Spinal cord (tissue), 10 donors: ENCODE measurements around the gene HHEX. TPM values are rescaled to one million over a fixed set of nuclear protein-coding genes. Genes with fewer than 3 reads are reported as not detected.

Source experiments
- DNase-seq, 6 donors: peaks; one replicate each; pipeline versions ENCODE4 v3.0.0 to v3.0.0-alpha.2; 2013 to 2015; ENCODE audit warnings: low spot score in 6 of 6, low read depth in 4 of 6
- H3K27ac ChIP-seq: one replicate; pipeline ENCODE4 v1.5.1; 2013; ENCODE audit warnings: low read depth, low read length, control low read depth
- H3K27me3 ChIP-seq: one replicate; pipeline ENCODE4 v1.6.1; 2013; ENCODE audit warnings: low read length; ENCODE audit not compliant: control insufficient read depth, insufficient read depth
- H3K36me3 ChIP-seq: one replicate; pipeline ENCODE4 v1.6.1; 2013; ENCODE audit warnings: low read length; ENCODE audit not compliant: control insufficient read depth, insufficient read depth
- H3K4me1 ChIP-seq: one replicate; pipeline ENCODE4 v1.6.1; 2013; ENCODE audit warnings: low read length; ENCODE audit not compliant: control insufficient read depth, insufficient read depth
- H3K4me3 ChIP-seq: one replicate; pipeline ENCODE4 v1.5.1; 2013; ENCODE audit warnings: low read depth, low read length, control low read depth
- H3K9me3 ChIP-seq: one replicate; pipeline ENCODE4 v1.6.1; 2013; ENCODE audit warnings: low read length; ENCODE audit not compliant: control insufficient read depth, insufficient read depth
- WGBS: methylation state at CpG from one replicate; pipeline ENCODE4 v1.1.5; 2013; ENCODE audit warnings: missing lambda C conversion rate; ENCODE audit not compliant: insufficient coverage; 5-methylcytosine and 5-hydroxymethylcytosine counted together
- polyA plus RNA-seq, 2 donors: library from polyadenylated mRNA; unstranded; fragments of 120-200 nt; gene quantifications; one replicate each; pipeline ENCODE4 v1.2.1, GENCODE V29; 2013; ENCODE audit not compliant: insufficient read length in 2 of 2
- total RNA-seq, 2 donors: library from RNA; depleted of rRNA in 1 of 2; stranded (reverse); fragments of 120-200 nt in 1 of 2; fragments of >200 nt in 1 of 2; gene quantifications; one replicate each; pipeline versions ENCODE4 v1.2.3 to v1.2.4, GENCODE V29; 2013 to 2014
- donor health status: healthy.

HHEX gene
- total and polyA plus RNA-seq, 4 donors, result 6.0 to 8.8 (median 7.1) TPM

DNA sequence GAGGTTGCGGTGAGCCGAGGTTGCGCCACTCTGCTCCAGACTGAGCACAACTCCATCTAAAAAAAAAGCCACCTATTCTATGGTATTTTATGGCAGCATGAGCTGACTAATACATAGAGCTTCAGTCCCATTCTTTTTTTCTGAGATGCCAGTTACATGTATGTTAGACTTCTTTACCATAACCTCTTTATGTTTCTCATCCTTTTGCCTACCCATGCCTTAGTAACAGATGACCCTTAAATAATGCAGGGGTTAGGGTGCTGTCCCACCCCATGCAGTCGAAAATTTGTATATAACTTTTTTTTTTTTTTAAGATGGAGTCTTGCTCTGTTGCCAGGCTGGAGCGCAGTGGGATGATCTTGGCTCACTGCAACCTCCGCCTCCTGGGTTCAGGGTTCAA is 22.7 kb upstream of the HHEX start:
- Histone ChIP-seq H3K4me1 (no peaks in the 10 kb centered on the region), H3K36me3 (no peaks in the 10 kb centered on the region), H3K9me3 (no peaks in the 10 kb centered on the region), H3K27ac (no peak overlapping the region), H3K27me3 (no peaks in the 10 kb centered on the region), H3K4me3 (no peak overlapping the region)
- DNase-seq, result no peak
- 100% methylated on average over 2 of the region's 6 CpGs for WGBS

DNA sequence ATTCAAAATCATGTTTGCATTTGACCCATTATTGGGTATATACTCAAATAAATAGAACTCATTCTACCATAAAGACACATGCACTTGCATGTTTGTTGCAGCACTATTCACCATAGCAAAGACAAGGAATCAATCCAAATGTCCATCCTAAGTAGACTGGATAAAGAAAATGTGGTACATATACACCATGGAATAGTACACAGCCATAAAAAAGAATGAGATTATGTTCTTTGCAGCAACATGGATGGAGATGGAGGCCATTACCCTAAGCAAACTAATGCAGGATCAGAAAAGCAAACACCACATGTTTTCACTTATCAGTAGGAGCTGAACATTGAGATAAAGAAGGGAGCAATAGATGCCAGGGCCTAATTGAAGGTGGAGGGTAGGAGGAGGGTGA is 12.0 kb upstream of the HHEX start:
- H3K9me3 ChIP-seq, result no peaks in the 10 kb centered on the region
- DNase-seq, result no peak

DNA sequence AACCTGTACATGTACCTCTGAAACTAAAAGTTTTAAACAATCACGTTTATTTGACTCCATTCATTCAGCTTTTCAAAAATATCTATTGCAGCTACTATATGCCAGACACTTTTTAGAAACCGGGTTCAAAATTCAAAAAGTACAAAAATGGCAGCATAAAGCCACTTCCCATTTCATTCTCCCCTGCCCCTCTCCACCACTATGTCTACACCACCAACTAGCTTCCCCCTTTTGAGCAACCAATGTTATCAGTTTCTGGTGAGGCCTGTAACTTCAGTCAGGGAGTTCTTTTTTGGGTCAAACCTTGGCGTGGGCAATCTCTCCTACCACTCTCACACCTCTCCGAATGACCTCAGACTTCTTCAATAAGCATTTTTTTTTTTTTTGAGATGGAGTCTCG is 11.5 kb upstream of the HHEX start:
- no peaks in the 10 kb centered on the region for H3K9me3 ChIP-seq
- WGBS, result 91% methylated on average over 4 of the region's 5 CpGs
- no peak for DNase-seq
- no peaks in the 10 kb centered on the region for H3K27me3 ChIP-seq
- H3K4me3 ChIP-seq, result no peak overlapping the region
- H3K4me1 ChIP-seq, result no peaks in the 10 kb centered on the region
- H3K27ac ChIP-seq, result no peak overlapping the region
- no peaks in the 10 kb centered on the region for H3K36me3 ChIP-seq

More for the DNA sequence above, 12.0 kb upstream of the HHEX start:
- no peaks in the 10 kb centered on the region for H3K4me1 ChIP-seq
- H3K27me3 ChIP-seq, result no peaks in the 10 kb centered on the region
- H3K36me3 ChIP-seq, result no peaks in the 10 kb centered on the region
- no peak overlapping the region for H3K27ac ChIP-seq
- H3K4me3 ChIP-seq, result no peak overlapping the region

DNA sequence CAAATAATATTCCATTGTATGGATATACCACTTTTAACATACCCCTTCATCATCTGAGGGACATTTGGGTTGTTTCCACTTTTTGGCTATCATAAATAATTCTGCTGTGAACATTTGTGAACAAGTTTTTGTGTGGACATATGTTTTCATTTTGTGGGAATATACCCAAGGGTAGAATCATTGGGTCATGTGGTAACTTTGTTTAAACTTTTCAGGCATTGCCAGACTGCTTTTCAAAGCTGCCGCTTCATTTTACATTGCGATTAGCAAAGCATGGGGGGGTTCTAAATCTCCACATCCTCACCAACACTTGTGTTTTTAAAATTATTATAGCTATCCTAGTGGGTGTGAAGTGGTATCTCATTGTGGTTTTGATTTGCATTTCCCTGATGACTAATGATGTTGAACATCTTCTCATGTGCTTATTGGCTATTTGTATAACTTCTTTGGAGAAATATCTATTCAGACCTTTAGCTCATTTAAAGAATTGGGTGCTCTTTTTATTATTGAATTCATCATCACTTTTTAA is 8.4 kb upstream of the HHEX start:
- Histone ChIP-seq H3K27ac (no peak overlapping the region), H3K27me3 (peaks cover 3% of the 10 kb centered on the region), H3K36me3 (no peaks in the 10 kb centered on the region), H3K9me3 (peaks cover 5% of the 10 kb centered on the region), H3K4me3 (no peak overlapping the region), H3K4me1 (no peaks in the 10 kb centered on the region)
- no peak for DNase-seq
- WGBS, result no CpG with 5 or more reads among the region's 2 CpGs

DNA sequence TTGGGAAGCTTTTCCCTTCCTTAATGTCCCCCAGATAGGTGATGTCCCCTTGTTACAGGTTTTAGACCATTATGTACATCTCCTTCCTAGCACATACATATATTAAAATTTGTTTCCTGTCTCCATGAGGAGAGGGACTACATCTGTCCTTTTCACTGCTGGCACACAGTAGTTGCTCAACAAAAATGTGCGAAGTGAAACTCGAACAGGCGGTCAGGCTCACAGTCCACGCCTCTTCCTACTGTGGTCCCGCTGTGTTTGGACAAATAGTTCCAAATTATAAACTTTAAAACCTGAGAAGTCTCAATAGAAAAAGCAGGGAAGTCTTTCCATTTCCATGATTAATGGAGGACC is 1.2 kb upstream of the HHEX start:
- H3K4me1 ChIP-seq, result peaks cover 27% of the 10 kb centered on the region
- peaks cover 61% of the 10 kb centered on the region for H3K27me3 ChIP-seq
- H3K9me3 ChIP-seq, result peaks cover 5% of the 10 kb centered on the region
- DNase-seq, result no peak
- WGBS, result 54% methylated on average over 4 of the region's 5 CpGs
- H3K36me3 ChIP-seq, result no peaks in the 10 kb centered on the region
- H3K27ac ChIP-seq, result no peak overlapping the region
- no peak overlapping the region for H3K4me3 ChIP-seq

DNA sequence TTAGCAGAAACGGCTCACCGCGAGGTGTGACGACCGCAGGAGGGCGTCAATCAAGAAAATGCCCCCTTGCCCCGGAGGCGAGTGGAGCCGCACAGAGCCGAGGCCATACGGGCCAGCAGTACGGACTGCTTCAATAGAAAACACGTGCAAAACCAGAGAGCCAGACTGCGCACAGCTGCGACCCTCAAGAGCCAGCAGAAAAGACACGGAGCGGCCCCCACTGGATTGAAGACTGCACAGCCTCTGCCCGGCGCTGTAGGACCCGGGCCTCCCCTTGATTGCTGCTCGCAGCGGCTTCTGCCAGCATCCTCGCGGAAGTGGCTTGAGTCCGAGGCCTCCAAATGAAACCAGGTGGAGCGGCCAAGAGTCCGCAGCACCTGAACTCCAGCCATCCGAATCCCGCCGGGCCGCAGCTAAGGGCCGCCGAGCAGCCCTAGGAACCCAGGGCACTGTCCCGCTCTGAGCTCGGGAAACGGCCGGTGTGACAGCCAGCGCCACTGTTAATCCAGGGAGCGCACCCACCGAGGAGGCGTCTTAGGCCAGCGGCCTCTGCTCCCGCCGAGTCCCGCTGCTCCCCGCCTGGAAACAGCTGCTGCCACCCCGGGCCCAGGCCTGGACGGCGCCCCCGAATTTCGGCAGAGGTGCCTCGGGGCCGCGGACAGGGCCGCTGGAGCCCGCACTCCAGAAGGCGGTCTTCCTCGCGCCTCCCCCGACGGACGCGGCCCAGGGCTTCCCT is 660 bp upstream of the HHEX start:
- H3K27ac ChIP-seq, result no peak overlapping the region
- peaks cover 5% of the 10 kb centered on the region for H3K9me3 ChIP-seq
- peaks cover 27% of the 10 kb centered on the region for H3K4me1 ChIP-seq
- DNase-seq, result peak in 1 of 6 donors; percentile 38
- H3K4me3 ChIP-seq, result peak overlapping the region; percentile 37
- H3K36me3 ChIP-seq, result no peaks in the 10 kb centered on the region
- H3K27me3 ChIP-seq, result peaks cover 65% of the 10 kb centered on the region
- WGBS, result under 1% methylated on average over 63 of the region's 63 CpGs

DNA sequence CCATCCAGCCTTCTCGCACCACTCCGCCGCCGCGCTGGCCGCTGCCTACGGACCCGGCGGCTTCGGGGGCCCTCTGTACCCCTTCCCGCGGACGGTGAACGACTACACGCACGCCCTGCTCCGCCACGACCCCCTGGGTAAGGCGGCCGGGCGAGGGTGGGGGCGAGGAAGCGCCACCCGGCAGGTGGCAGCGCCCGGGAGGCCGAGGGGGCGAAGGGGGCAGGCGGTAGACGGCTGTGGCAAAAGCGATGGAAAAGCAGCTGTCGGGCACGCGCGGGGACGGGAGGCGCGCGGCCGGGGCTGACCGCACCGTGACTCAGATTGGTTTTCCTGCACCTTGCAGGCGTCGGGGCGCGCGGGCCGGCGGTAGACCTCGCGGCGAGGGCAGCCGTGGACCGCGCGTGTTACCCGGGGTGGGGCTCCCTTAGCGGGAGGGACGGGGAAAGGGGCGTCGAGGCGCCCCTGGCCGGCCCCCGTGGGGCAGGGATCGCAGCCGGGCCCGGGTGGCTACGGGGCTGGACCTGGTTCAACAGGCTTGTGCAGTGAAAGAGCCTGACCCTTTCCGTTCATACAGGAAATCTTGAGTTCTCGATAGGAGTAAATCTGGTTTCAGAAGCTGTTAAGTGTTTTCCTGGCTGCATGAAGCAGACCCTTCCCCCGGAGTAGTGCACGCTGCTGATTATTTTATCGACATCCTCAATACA is 608 bp downstream of the HHEX start:
- no peaks in the 10 kb centered on the region for H3K36me3 ChIP-seq
- no peak overlapping the region for H3K27ac ChIP-seq
- DNase-seq, result peak in 1 of 6 donors; percentile 55
- under 1% methylated on average over 70 of the region's 73 CpGs for WGBS
- H3K4me3 ChIP-seq, result peak overlapping the region; percentile 18
- H3K4me1 ChIP-seq, result peaks cover 27% of the 10 kb centered on the region
- H3K27me3 ChIP-seq, result peaks cover 77% of the 10 kb centered on the region
- no peaks in the 10 kb centered on the region for H3K9me3 ChIP-seq

DNA sequence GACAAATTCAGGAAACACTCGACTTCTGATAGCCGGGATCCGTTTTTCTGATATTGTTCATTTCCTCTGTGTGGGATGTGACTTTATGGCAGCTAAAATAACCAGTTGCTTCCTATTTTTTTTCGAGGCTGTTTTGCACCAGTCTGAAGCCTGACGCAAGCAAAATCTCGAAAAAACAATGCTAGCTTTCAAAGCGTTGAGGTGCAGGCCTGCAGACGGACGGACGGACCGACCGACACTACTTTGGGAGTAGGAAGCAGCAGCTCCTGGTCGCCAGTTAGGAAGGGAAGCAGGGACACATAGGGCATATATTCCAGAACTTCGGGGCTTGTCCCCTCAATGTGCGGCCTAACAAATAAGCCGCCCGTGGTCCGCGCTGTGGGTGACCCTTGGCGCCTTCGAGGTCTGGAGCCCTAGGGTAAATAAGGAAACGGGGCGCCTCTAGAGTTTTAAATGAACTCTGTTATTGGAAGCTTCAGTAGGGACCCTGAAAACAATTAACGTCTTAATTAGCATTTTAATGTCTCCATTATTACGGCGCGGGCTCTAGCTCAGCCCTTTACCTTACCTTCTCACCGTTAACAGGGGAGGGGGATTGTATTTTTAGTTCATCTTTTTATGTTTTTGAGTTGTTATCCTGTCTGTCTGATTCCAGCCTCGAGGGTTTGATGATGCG is 1.3 kb downstream of the HHEX start:
- 16% methylated on average over 14 of the region's 30 CpGs for WGBS
- Histone ChIP-seq H3K4me3 (peak overlapping the region; percentile 18), H3K27me3 (peaks cover 84% of the 10 kb centered on the region), H3K27ac (peak overlapping the region; percentile 50), H3K9me3 (no peaks in the 10 kb centered on the region), H3K36me3 (no peaks in the 10 kb centered on the region), H3K4me1 (peaks cover 32% of the 10 kb centered on the region)
- DNase-seq, result peak in 1 of 6 donors; percentile 56

DNA sequence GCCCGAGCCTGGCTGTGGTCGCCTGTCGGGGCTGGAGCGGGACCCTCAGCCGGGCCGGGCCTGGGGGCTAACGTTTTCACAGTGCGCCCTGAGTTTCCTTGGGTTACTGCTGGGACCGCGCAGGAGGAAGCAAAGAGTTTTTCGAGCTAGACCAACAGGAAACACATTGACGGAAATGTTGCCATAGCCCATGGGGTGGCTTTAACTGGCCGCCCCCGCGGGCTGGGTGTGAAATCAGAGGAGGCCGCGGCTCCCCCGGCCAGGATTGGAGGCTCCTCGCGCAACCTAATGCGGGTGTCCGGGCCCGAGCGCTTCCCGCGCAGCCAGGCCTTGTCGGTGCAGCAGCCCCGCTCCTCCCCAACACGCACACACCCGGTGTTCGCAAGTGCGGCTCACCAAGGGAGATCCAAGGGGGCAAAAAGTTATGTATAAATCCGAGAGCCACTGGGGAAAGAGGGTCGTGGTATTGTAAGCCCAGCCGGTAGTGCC is 1.9 kb downstream of the HHEX start:
- peak in 1 of 6 donors; percentile 28 for DNase-seq
- WGBS, result 4% methylated on average over 33 of the region's 35 CpGs
- H3K27me3 ChIP-seq, result peaks cover 84% of the 10 kb centered on the region

More for the DNA sequence above, 1.9 kb downstream of the HHEX start:
- Histone ChIP-seq H3K36me3 (no peaks in the 10 kb centered on the region), H3K27ac (peak overlapping the region; percentile 50), H3K4me3 (peak overlapping the region; percentile 18), H3K9me3 (no peaks in the 10 kb centered on the region), H3K4me1 (peaks cover 34% of the 10 kb centered on the region)
